Pancreas (tissue), 10 donors: ENCODE measurements around the gene CDR2L. TPM values are rescaled to one million over a fixed set of nuclear protein-coding genes. Genes with fewer than 3 reads are reported as not detected.
A peak's percentile ranks its signal among the peaks of the same experiment; 100 is the strongest.
"Not testable (repeated sequence)": the region's sequence is repeated elsewhere in the genome, so short reads cannot be mapped to it uniquely, and the experiment has no call there.

Experiments
- ATAC-seq, 4 donors: fragments of 200-7000 bp; cut with Tn5 transposase; one replicate each; pipeline versions ENCODE4 v1.8.0 to v1.9.1; 2020; ENCODE audit warnings: mild to moderate bottlenecking in 4 of 4, moderate library complexity in 4 of 4
- DNase-seq, 6 donors: peaks; one replicate each; pipeline ENCODE4 v3.0.0-alpha.2; 2020
- FAIRE-seq: peaks from 2 replicates; lab custom pipeline; 2012; peaks lifted over from hg19 to GRCh38; lab: Jason Lieb, UNC
- H3K27ac ChIP-seq, 4 donors: fragments of 200-600 bp; sonication (generic); 1 replicate in 3 of 4; 2 replicates in 1 of 4; pipeline versions ENCODE4 v1.5.0 to v1.8.0; 2020
- H3K27me3 ChIP-seq, 4 donors: fragments of 200-600 bp; one replicate each; pipeline ENCODE4 v1.8.0; 2021
- H3K36me3 ChIP-seq, 3 donors: fragments of 200-600 bp; sonication (generic) in 1 of 3; one replicate each; pipeline versions ENCODE4 v1.5.0 to v1.8.0; 2020 to 2021
- H3K4me1 ChIP-seq, 3 donors: fragments of 200-600 bp; one replicate each; pipeline ENCODE4 v1.8.0; 2021
- H3K4me3 ChIP-seq, 4 donors: fragments of 200-600 bp; sonication (generic) in 2 of 4; one replicate each; pipeline versions ENCODE4 v1.5.0 to v1.8.0; 2020 to 2021
- H3K9me3 ChIP-seq, 4 donors: fragments of 200-600 bp; one replicate each; pipeline ENCODE4 v1.8.0; 2021
- CTCF ChIP-seq, 4 donors: fragments of 200-600 bp; sonication (generic) in 3 of 4; IDR thresholded peaks; one replicate each; pipeline versions ENCODE4 v1.5.0 to v1.8.0; 2021; ENCODE audit warnings: antibody characterized with exemption in 4 of 4
- WGBS, 2 donors: extraction: QIAGEN DNeasy Blood & Tissue Kit; methylation state at CpG; one replicate each; pipeline ENCODE4 v1.1.7; 2013; 5-methylcytosine and 5-hydroxymethylcytosine counted together
- intact Hi-C, 3 donors: fragments of 100-400 bp; cut with DNase I; formaldehyde crosslinking; loops; one replicate each; pipeline versions ENCODE4 v1.11.1 to v1.14.2; 2022
- polyA plus RNA-seq, 2 donors: library from polyadenylated mRNA; stranded (reverse); fragments of 200-250 nt; gene quantifications; one replicate each; pipeline ENCODE4 v1.2.3, GENCODE V29; 2013
- total RNA-seq, 6 donors: library from RNA; stranded (reverse); fragmentation: NEBNext Ultra II Directional in 4 of 6; extraction: Animal tissue kit (Norgen Biotek cat#: 25700) in 4 of 6; gene quantifications; one replicate each; pipeline versions ENCODE4 v1.2.1 to v1.2.4, GENCODE V29; 2021 to 2023
- donor health status: healthy with polysubstance abuse.
- donor health status: DM: no; HTN: no; CAD: no; lungs with moderate emphysema.
- donor health status: DM: no; HTN: no; CAD: no.
- donor health status: control.
- donor health status: control.
- donor health status: Bipolar disorder and iron deficiency.
- donor health status: DM: yes; HTN: yes; CAD: no.
- donor health status: DM: no; HTN: no; CAD: no.
- donor health status: DM: no; HTN: no; CAD: no.
- donor health status: DM: yes; HTN: yes; CAD: no.

CDR2L gene
- total and polyA plus RNA-seq, 8 donors, result 2.3 to 11.2 (median 4.1) TPM

GRCh38 chr17:75003070-75003956 lies 15.9 kb downstream of the CDR2L start:
- no peak for DNase-seq
- H3K4me3 ChIP-seq, result no peak overlapping the region
- H3K4me1 ChIP-seq, result no peaks in the 10 kb centered on the region
- no peak for FAIRE-seq
- intact Hi-C loops, result no loop called here
- 86 to 89% methylated on average over 73 to 76 of the region's 76 CpGs for WGBS, 2 donors
- no peak for ATAC-seq
- no peak for TF ChIP-seq CTCF (IDR thresholded peaks at IDR 0.05)
- H3K36me3 ChIP-seq, result peaks cover 0 to 8% (median 0%) of the 10 kb centered on the region in 3 donors
- H3K9me3 ChIP-seq, result no peaks in the 10 kb centered on the region
- H3K27ac ChIP-seq, result no peak overlapping the region
- no peaks in the 10 kb centered on the region for H3K27me3 ChIP-seq

DNA sequence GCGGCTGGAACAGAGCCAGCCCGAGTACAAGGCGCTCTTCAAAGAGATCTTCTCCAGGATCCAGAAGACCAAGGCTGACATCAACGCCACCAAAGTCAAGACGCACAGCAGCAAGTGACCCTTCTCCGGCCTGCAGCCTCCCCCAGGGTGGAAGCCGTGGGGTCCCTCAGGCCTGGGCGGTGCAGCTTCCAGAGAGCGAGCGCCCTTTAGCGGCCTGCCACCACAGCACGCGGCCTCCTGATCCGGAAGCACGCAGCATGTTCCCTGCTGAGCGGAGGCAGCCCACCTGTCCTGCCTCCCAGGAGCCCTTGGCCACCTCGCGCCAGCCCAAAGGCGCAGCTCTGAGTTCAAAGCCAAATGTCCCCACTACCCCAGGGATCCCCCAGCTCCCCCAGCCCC lies 16.5 kb downstream of the CDR2L start:
- Histone ChIP-seq H3K27ac (no peak overlapping the region), H3K27me3 (no peaks in the 10 kb centered on the region), H3K4me3 (no peak overlapping the region), H3K9me3 (no peaks in the 10 kb centered on the region), H3K36me3 (peaks cover 0 to 8% (median 0%) of the 10 kb centered on the region in 3 donors), H3K4me1 (no peaks in the 10 kb centered on the region)
- no peak for DNase-seq
- intact Hi-C loops, result no loop called here
- 90 to 91% methylated on average over 18 to 19 of the region's 19 CpGs for WGBS, 2 donors
- TF ChIP-seq CTCF (IDR thresholded peaks at IDR 0.05), result no peak
- ATAC-seq, result peak in 1 of 4 donors; percentile 18
- FAIRE-seq, result no peak

- H3K4me3 ChIP-seq, result no peak overlapping the region
- FAIRE-seq, result no peak
- DNase-seq, result no peak
- no peaks in the 10 kb centered on the region for H3K27me3 ChIP-seq
- intact Hi-C loops, result no loop called here
- 93% methylated on average over 3 of the region's 3 CpGs for WGBS, 2 donors
- H3K27ac ChIP-seq, result no peak overlapping the region
- no peak for ATAC-seq
- peaks cover 0 to 8% (median 0%) of the 10 kb centered on the region in 3 donors for H3K36me3 ChIP-seq
- TF ChIP-seq CTCF (IDR thresholded peaks at IDR 0.05), result no peak
- H3K9me3 ChIP-seq, result no peaks in the 10 kb centered on the region
- no peaks in the 10 kb centered on the region for H3K4me1 ChIP-seq
Observed at GRCh38 chr17:75004371-75004770, 16.9 kb downstream of the CDR2L start.

DNA sequence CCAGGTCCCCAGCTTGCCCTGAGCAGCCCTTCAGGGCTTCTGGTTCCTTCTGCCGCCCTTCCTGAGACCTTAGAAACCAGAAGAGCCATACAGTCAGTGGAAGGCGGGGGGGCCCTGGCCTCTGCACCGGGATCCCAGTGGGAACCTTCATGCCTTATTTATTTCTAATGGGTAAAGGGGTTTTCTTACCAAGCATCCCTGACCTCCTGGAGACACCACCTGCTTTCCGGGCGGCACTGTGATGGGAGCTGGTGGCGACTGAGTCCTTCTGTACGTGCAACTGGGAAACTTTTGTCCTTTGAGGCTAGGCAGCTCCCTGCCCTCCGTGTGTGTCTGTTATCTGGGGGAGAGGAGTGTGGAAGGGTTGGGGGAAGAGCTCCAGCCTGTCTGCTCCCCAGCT lies 17.9 kb downstream of the CDR2L start:
- H3K4me3 ChIP-seq, result no peak overlapping the region
- intact Hi-C loops, result no loop called here
- peaks cover 0 to 8% (median 0%) of the 10 kb centered on the region in 3 donors for H3K36me3 ChIP-seq
- no peak for DNase-seq
- no peaks in the 10 kb centered on the region for H3K4me1 ChIP-seq
- H3K27ac ChIP-seq, result no peak overlapping the region
- TF ChIP-seq CTCF (IDR thresholded peaks at IDR 0.05), result no peak
- WGBS, 2 donors, result 79 to 81% methylated on average over 8 of the region's 8 CpGs
- ATAC-seq, result no peak
- no peak for FAIRE-seq
- no peaks in the 10 kb centered on the region for H3K27me3 ChIP-seq
- no peaks in the 10 kb centered on the region for H3K9me3 ChIP-seq

DNA sequence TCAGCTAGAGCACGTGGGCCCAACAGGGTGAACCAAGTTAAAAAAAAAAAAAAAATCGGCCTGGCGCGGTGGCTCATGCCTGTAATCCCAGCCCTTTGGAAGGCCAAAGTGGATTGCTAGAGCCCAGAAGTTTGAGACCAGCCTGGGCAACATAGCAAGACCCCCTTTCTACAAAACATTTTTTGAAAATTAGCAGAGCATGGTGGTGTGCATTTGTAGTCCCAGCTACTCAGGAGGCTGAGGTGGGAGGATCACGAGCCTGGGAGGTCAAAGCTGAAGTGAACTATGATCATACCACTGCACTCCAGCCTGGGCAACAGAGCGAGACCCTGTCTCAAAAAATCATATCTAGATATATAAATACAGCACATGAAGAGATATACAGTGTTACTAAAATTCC lies 18.7 kb downstream of the CDR2L start:
- H3K36me3 ChIP-seq, H3K27ac ChIP-seq, ATAC-seq, DNase-seq, FAIRE-seq, H3K4me1 ChIP-seq, intact Hi-C loops, H3K27me3 ChIP-seq, H3K9me3 ChIP-seq, H3K4me3 ChIP-seq: not testable (repeated sequence)
- WGBS, 2 donors, result 83 to 89% methylated on average over 6 of the region's 6 CpGs
